Psoas muscle (tissue), 8 donors: ENCODE data around the gene DNAI1. TPM values are rescaled to one million over a fixed set of nuclear protein-coding genes. Genes with fewer than 3 reads are reported as not detected.

ENCODE experiments used
- ATAC-seq, 4 donors: fragments of 200-7000 bp; cut with Tn5 transposase; one replicate each; pipeline ENCODE4 v1.9.1; 2020; ENCODE audit warnings: moderate library complexity in 3 of 4, mild to moderate bottlenecking in 2 of 4
- DNase-seq, 2 donors: peaks; one replicate each; pipeline ENCODE4 v3.0.0-alpha.2; 2020
- H3K27ac ChIP-seq: fragments of 200-600 bp; one replicate; pipeline ENCODE4 v1.8.0; 2022
- H3K27me3 ChIP-seq, 3 donors: fragments of 200-600 bp in 1 of 3; one replicate each; pipeline versions ENCODE4 v1.6.1 to v1.8.0; 2013 to 2022; ENCODE audit warnings: low read length in 2 of 3, mild to moderate bottlenecking in 2 of 3, moderate library complexity in 1 of 3; ENCODE audit not compliant: insufficient read depth in 3 of 3
- H3K36me3 ChIP-seq, 2 donors: fragments of 200-600 bp in 1 of 2; one replicate each; pipeline versions ENCODE4 v1.6.1 to v1.8.0; 2013 to 2022; ENCODE audit warnings: low read depth in 1 of 2, mild to moderate bottlenecking in 1 of 2, moderate library complexity in 1 of 2; ENCODE audit not compliant: insufficient read depth in 1 of 2
- H3K4me1 ChIP-seq: fragments of 200-600 bp; one replicate; pipeline ENCODE4 v1.8.0; 2022
- H3K4me3 ChIP-seq: fragments of 200-600 bp; one replicate; pipeline ENCODE4 v1.8.0; 2022; ENCODE audit warnings: mild to moderate bottlenecking
- H3K9me3 ChIP-seq: fragments of 200-600 bp; one replicate; pipeline ENCODE4 v1.8.0; 2022
- CTCF ChIP-seq: fragments of 200-600 bp; IDR thresholded peaks from one replicate; pipeline ENCODE4 v1.8.0; 2022; ENCODE audit warnings: antibody characterized with exemption
- WGBS, 3 donors: extraction: QIAGEN DNeasy Blood & Tissue Kit; methylation state at CpG; one replicate each; pipeline versions ENCODE4 v1.1.6 to v1.1.7; 2013; 5-methylcytosine and 5-hydroxymethylcytosine counted together
- intact Hi-C, 2 donors: fragments of 100-400 bp; cut with DNase I; formaldehyde crosslinking; loops; one replicate each; pipeline versions ENCODE4 v1.11.0 to v1.14.2; 2022
- polyA plus RNA-seq, 3 donors: library from polyadenylated mRNA; stranded (reverse); fragments of 200-250 nt; gene quantifications; one replicate each; pipeline ENCODE4 v1.2.3, GENCODE V29; 2013
- total RNA-seq, 4 donors: library from RNA; stranded (reverse); fragmentation: NEBNext Ultra II Directional in 2 of 4; extraction: Animal tissue kit (Norgen Biotek cat#: 25700) in 2 of 4; gene quantifications; one replicate each; pipeline versions ENCODE4 v1.2.1 to v1.2.4, GENCODE V29; 2021 to 2023
- donor health status: healthy with polysubstance abuse.
- donor health status: DM: no; HTN: no; CAD: no; lungs with moderate emphysema.
- donor health status: Bipolar disorder and iron deficiency.
- donor health status: healthy.
- donor health status: DM: yes; HTN: yes; CAD: no.
- donor health status: DM: no; HTN: no; CAD: no.
- donor health status: DM: no; HTN: no; CAD: no.
- donor health status: DM: yes; HTN: yes; CAD: no.

Gene DNAI1
- total and polyA plus RNA-seq, 7 donors = 0.04 to 0.70 (median 0.27) TPM; not detected in 3

GRCh38 chr9:34454571-34455065, 4.0 kb upstream of the DNAI1 start:
- H3K9me3 ChIP-seq = no peaks in the 10 kb centered on the region
- peak overlapping the region; percentile 91 for H3K27ac ChIP-seq
- H3K27me3 ChIP-seq = no peaks in the 10 kb centered on the region
- TF ChIP-seq CTCF = peak; percentile 21
- WGBS, 3 donors = 49 to 53% (median 52%) methylated on average over 3 of the region's 3 CpGs
- peak in 3 of 4 donors; percentile 41 to 69 (median 55) for ATAC-seq
- intact Hi-C loops = loop anchor here in 1 of 2 donors (5.0 kb wide), 1 partner anchor 42 kb away; no protein-coding TSS in a partner anchor
- H3K4me3 ChIP-seq = no peak overlapping the region
- H3K4me1 ChIP-seq = peaks cover 82% of the 10 kb centered on the region
- H3K36me3 ChIP-seq = no peaks in the 10 kb centered on the region
- DNase-seq = peak; percentile 56 to 68

GRCh38 chr9:34456151-34456550, 2.5 kb upstream of the DNAI1 start:
- intact Hi-C loops = no loop called here
- peak overlapping the region; percentile 91 for H3K27ac ChIP-seq
- peak overlapping the region; percentile 85 for H3K4me3 ChIP-seq

GRCh38 chr9:34456746-34457145, 1.9 kb upstream of the DNAI1 start:
- DNase-seq = no peak
- H3K27me3 ChIP-seq = no peaks in the 10 kb centered on the region
- H3K36me3 ChIP-seq = no peaks in the 10 kb centered on the region
- no peaks in the 10 kb centered on the region for H3K9me3 ChIP-seq
- H3K4me3 ChIP-seq = peak overlapping the region; percentile 85
- WGBS, 3 donors = 38 to 50% (median 46%) methylated on average over 4 of the region's 4 CpGs
- no peak for TF ChIP-seq CTCF
- intact Hi-C loops = no loop called here
- peaks cover 65% of the 10 kb centered on the region for H3K4me1 ChIP-seq
- peak overlapping the region; percentile 91 for H3K27ac ChIP-seq
- ATAC-seq = no peak

More at GRCh38 chr9:34456151-34456550, 2.5 kb upstream of the DNAI1 start:
- no peaks in the 10 kb centered on the region for H3K27me3 ChIP-seq
- no peaks in the 10 kb centered on the region for H3K36me3 ChIP-seq
- no peak for TF ChIP-seq CTCF
- no peak for ATAC-seq
- WGBS, 3 donors = 82 to 100% (median 91%) methylated on average over 1 of the region's 1 CpG
- DNase-seq = no peak
- no peaks in the 10 kb centered on the region for H3K9me3 ChIP-seq
- peaks cover 71% of the 10 kb centered on the region for H3K4me1 ChIP-seq

GRCh38 chr9:34457266-34458012, 1.2 kb upstream of the DNAI1 start:
- no peaks in the 10 kb centered on the region for H3K9me3 ChIP-seq
- TF ChIP-seq CTCF = no peak
- ATAC-seq = peak; percentile 46 to 69 (median 61)
- intact Hi-C loops = no loop called here
- peaks cover 59% of the 10 kb centered on the region for H3K4me1 ChIP-seq
- no peaks in the 10 kb centered on the region for H3K27me3 ChIP-seq
- WGBS, 3 donors = 2 to 5% (median 5%) methylated on average over 42 to 48 of the region's 48 CpGs
- DNase-seq = peak; percentile 78 to 89
- H3K27ac ChIP-seq = peak overlapping the region; percentile 91
- peak overlapping the region; percentile 85 for H3K4me3 ChIP-seq
- no peaks in the 10 kb centered on the region for H3K36me3 ChIP-seq
